GM18520 (cell line): ENCODE data around the gene LRRC14B.

Source experiments
- ATAC-seq: cut with Tn5 transposase; IDR thresholded peaks from one replicate; pipeline ENCODE4 v1.9.1; 2021; ENCODE audit not compliant: unreplicated experiment

The LRRC14B gene

DNA sequence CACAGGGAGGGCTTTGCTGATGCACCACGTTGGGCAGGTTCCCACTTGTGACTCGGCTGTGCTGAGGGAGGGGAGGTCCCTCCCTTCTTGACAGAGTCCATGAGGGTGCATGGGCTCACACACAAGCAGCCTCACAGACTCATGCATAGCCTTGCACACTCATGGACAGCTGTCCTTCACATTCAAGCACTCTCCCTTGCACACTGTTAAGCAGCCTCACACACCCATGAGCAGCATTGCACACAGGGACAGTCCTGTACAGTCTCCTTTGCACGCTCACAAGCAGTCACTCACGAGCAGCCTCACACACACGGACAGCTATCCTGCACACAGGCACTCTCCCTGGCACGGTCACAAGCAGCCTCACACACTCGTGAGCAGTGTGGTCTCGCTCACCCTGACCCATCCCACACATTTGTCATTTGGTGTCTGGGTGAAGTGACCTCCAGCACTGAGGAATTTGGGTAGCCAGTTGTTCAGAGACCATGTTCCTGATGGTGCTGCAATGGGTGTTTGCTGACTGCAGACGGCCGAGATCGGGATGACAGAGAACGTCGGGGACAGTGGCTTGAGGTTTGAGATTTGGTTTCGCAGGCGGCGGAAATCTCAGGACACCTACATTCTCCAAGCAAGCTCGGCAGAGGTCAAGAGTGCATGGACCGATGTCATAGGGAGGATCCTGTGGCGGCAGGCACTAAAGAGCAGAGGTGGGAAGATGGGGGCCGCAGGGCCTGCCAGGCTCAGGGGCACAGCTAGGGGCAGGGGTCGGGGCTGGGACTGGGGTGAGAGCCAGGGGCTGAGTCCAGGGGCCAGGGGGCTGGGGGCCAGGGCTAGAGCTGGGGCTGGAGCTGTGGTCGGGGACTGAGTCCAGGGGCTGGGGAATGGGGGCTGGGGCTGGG lies 17.7 kb upstream of the LRRC14B start:
- ATAC-seq, result no peak

DNA sequence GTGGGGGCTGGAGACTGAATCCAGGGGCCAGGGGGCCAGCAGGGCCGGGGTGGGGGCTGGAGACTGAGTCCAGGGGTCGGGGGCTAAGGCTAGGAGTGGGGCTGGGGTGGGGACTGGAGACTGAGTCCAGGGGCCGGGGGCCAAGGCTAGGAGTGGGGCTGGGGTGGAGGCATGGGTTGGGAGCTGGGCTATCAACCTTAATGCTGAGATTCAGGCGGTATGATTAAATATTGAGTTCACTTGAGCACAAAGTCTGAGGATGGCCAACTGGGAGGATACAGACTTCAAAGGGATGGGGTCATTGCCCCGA lies 17.0 kb upstream of the LRRC14B start:
- ATAC-seq, result no peak

DNA sequence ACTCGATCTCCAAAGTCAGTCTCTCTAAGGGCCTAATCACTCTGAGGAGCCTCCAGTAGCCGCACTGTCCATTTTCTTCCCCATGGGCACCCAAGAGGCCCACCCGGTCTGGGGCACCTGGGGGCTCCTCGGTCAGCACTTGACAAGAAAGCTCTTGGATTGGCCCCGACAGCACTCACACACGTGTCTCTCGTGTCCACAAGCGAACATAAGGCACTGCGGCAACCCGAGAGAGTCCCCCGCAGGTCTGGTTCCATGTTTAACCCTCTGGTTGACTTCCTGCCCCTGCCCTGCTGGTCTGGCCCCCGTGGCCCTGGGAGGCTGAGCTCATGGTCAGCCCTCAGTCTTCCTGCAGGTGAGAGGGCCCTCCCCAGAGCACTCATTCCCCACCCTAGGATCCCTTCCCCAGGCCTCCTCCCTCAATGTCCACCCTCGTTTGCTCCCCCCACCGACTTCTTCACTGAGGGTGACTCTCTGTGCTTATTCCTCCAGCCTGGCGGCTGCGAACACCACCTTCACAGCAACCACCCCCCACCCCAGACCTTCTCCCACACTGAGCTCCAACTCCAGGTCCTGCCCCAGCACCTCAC lies 16.3 kb upstream of the LRRC14B start:
- ATAC-seq, result no peak

DNA sequence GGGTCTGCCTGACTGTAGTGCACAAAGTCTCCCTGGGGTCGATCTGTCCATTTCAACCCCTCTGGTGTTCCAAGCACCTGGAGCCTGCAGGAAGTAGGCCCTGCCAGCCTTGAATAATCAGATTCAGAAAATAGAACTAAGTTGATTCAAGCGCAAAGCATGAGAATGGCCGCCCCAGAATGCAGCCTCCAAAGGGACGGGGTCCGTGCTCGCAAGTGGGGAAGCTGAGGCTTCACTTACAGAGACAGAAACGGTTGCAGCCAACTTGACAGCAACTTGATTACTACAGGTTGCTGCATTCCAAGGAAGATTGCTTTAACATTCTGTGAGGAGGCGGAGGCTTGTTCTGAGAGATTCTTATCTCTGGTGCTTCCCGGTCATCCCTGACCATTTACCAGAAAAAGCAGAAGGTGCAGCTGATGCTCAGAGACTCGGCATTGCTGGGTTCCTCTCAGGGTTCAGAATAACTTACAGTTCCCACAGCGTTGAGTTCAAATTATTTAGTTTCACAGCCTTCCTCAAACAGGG lies 14.9 kb upstream of the LRRC14B start:
- no peak for ATAC-seq

DNA sequence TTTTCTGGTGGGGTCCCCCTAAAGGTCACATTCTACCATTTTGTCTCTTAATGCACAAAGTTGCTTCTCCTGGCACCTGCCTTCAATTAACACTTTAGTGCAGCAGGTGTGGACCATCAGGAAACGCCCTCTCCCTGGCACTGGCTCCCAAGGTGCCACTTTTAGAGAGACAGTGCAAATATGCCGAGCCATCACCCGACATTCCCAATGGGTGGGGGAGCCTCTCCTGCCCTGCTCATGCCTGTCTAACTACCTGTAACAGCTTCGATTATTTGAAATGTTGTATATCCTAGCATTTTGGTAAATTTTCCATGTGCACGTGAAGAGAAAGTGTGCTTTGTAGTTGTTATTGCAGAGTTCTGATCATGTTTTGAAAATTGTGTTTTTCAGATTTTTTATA lies 13.2 kb upstream of the LRRC14B start:
- ATAC-seq, result no peak

DNA sequence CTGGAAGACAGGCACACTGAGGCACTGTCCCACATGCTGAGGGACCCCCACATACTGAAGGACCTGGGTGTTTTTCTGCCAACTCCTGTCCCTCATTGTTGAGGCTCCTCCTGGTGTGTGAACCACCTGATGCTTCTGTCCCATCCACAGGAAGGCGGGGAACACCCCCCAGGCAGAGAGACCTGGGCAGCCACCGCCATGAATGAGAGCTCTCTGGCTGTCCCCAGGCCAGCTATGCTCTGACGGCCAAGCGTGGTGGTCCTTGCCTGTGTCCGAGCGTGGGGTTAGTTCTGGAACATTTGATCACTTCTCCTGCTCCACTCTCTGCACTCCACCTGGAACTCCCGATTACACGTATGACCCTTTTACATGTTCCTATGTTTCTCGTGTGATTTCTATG lies 11.9 kb upstream of the LRRC14B start:
- no peak for ATAC-seq

DNA sequence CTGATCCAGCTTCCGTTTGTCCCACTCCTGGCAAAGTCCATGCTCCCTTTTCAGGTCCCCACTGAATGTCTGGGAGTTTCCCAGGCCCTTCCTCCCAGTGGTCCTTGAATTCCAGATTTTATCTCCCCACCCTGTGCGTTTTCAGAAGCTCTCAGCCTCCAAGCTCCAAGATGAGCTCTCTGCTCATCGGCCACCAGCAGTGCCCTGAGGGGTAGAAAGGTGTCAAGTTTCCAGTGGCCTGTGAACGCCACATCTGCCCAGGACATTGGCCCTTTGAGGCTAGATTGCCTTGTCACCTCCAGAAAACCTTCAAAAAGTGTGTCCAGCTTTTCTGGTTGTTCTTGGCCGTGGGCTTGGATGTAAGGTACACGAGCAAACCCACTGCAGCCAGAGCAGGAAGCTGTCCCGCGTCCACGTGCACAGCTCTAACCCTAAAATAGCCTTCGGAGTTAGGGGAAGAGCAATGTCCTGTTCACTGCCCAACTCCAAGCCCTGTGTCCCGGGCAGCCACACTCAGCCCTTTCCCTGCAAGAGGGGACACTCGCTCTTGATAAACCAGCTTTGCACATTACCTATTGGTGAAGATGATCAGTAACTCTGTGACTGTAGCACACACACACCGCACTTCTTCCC lies 10.9 kb upstream of the LRRC14B start:
- no peak for ATAC-seq

DNA sequence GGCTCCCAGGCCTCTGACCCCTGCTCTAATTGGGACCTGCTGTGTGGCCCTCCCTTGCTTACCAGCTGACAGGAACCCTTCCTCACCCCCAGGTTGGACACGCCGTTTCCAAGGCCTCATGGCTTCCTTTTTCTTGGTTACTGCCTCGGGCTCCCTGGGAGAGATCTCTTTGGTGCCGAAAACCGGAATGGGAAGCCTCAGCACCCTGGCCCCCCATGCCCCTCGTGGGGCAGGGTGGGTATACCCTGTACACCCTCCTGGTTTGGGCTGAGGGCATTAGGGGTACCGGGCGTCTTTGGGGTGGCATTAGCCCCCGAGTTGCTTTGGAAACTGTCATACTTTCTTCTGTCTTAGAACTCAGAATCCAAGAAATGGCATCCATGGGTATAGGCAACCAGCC lies 10.1 kb upstream of the LRRC14B start:
- ATAC-seq, result no peak

DNA sequence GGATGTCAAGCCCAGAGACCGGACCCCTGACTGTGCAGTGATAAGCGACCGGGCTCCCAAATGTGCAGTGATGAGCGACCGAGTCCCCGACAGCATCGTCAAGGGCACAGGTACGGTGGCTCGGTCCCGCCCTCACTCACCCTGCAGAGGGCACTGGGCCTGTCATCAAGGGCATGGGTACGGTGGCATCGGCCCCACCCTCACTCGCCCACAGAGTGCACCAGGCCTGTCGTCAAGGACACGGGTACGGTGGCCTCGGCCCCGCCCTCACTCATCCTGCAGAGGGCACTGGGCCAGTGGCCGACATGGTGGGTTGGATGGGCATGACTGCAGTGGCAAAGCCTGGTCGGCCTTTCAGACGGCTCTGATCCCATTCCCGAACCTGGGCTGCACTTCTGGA lies 9.7 kb upstream of the LRRC14B start:
- no peak for ATAC-seq

DNA sequence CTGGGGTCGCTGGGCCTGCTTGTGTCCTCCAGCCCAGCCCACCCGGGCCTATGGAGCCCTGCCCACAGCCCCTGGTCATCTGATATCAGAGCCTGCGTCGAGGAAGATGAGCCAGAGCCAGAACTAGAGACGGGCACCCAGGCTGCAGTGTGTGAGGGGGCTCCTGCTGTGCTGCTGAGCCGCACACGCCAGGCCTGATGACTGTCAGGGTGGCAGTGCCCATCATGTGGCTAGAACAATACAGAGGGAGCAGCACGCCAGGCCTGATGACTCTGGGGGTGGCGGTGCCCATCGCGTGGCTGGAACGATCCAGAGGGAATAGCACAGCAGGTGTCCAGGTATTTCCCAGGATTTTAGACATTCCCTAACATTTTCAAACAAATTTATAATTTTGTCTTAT lies 9.2 kb upstream of the LRRC14B start:
- no peak for ATAC-seq

DNA sequence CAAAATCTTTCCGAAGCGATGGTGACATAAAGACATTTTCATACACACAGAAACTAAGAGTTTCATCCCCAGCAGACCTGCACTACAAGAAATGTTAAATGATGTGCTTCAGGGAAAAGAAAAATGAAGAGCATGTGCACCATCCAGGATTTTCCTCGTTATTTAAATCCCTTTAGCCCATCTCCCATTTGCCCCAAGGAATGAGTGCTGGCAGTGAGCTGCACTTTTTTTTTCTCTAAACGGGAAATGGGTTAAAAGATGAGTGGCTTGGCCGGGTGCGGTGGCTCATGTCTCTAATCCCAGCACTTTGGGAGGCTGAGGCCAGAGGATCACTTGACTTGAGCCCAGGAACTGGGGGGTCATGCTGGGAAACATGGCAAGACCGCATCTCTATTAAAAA lies 6.8 kb upstream of the LRRC14B start:
- no peak for ATAC-seq

DNA sequence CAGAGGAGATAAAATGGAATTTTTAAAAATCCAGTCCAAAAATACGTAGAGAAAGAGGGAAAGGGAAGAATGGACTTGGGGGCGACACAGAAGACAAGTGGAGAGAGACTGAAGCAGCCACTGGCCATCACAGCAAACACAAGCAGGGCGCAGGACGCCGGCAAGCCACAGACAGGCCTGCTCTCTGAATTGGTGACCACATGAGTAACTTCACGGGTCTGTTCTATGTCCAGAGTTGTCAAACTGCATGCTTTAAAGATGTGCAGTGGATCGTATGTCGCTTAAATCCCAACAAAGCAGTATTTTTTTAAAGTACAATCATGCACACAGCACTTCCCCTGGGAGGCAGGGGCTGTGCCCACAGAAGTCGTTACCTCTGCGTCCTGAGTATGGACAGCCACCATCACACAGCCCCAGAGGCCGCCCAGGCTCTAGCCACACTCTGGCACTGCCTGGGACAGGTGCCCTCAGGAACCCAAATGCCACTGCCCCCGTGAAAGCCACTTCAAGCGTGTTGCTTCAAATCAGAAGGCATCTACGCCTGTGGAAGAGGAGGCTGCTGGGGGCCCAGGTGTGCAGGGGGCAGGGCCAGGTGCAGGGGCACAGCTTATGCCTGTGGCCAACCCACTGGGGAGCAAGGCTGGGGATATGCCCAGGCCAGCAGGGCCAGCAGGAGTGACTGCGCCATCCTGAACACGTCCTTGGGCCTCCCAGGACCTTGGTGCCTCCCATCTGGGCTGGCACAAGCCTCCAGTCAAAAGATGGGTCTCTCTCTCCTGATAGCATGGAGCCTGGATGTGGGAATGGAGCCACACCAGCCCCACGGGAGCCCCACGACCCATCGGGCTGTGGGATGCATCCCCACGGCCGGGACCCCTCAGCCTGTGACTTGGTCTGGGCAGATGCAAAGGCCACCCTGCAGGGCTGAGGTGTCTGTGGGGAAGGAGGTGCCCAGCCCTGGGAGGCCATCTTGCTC lies 5.9 kb upstream of the LRRC14B start:
- no peak for ATAC-seq

DNA sequence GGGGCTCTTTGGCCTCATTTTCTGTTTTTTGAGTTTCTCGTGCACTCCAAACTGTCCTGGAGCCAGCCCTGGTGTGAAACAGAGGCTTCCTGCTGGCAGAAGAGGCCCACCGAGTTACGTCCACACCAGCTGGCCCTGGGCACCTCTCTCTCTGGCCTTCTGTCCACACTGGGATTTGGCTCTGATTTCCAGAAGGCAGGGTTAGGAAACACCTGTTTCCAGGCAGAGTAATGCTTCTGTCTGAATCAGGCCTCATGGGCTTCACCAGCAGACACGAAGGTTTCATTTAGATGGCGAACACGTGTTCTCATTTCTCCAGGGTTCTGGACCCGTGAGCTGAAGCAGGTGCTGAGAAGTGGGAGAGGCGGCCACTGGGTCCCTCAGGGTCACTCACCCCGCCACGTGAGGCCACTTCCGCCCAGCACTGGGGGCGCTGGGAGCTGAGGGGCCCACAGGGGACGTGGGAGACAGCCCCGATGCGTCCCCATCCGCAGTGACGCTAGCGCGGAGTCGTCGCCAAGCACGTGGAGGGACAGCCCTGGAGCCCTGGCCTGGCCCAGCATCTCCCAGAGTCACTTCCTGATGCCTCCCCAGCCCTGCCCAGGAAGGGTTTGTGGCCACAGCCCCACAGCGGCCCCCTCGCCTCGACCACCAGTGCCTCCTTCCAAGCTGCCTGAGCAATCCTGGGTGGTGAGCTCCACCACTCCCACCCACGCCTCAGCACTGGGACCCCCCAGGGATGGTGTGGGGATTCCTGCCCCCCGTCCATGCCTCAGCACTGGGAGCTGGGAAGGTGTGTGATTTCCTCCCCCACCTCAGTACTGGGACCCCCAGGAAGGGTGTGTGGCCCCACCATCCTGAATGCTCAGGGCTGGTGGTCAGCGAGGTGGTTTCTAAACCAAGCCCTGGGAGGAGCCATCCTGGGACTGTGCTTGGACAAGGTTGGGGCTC lies 4.9 kb upstream of the LRRC14B start:
- ATAC-seq, result no peak

DNA sequence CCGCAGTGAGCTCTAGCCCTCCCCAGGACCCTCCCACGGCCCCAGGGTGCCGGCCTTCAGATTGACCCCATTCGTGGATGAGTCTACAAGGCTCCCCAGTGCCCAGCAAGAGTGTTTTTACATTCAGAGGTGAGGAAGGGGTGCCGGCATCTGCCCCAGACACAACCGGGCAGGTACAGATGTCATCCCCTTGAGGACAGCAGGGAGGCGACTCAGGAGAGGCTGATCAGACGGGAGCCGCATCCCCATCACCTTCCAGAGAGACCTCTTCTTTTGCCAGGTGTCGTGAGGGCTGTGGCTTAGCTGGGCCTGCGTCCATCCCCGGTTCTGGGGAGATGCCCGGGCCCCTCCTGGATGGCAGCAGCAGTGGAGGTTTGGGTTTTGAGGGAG lies 4.3 kb upstream of the LRRC14B start:
- no peak for ATAC-seq

DNA sequence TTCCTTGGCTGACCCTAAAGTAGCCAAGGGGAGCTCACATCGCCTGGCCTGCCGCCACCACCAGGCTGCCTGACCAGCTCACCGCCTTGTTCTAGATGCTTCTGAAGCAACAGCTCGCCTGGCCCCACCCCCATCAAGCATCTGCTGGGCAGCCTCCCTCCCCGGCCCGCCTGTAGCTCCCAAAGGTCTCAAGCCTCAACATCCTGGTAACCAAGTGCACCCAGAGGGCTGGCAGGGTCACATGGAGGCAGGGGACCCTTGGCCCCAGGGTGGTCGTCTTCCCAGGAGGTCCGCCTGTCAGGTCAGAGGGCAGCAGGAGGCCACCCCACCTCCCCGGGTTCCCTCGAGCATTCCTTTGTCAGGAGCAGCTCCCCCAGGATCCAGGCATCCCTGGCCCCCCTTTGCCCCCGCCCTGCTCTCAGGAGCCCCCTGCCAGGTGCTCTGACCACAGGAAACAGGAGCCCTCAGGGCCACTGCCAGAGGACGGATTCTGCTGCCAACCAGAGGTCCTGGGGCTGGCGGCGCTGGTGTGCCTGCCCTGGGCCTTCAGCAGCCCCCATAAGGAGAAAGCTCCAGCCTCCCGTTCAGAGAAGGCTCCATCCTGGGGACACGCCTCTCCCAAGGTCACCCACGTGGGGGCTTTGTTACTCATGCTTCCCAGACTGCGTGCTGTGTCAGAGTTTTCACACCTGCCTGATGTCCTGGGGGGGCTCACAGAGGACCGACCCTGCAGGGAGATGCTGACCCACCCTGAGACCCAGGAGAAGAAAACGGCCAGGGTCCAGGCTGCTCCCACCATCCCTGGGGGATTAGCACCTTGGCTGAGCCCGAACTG lies 3.5 kb upstream of the LRRC14B start:
- no peak for ATAC-seq

DNA sequence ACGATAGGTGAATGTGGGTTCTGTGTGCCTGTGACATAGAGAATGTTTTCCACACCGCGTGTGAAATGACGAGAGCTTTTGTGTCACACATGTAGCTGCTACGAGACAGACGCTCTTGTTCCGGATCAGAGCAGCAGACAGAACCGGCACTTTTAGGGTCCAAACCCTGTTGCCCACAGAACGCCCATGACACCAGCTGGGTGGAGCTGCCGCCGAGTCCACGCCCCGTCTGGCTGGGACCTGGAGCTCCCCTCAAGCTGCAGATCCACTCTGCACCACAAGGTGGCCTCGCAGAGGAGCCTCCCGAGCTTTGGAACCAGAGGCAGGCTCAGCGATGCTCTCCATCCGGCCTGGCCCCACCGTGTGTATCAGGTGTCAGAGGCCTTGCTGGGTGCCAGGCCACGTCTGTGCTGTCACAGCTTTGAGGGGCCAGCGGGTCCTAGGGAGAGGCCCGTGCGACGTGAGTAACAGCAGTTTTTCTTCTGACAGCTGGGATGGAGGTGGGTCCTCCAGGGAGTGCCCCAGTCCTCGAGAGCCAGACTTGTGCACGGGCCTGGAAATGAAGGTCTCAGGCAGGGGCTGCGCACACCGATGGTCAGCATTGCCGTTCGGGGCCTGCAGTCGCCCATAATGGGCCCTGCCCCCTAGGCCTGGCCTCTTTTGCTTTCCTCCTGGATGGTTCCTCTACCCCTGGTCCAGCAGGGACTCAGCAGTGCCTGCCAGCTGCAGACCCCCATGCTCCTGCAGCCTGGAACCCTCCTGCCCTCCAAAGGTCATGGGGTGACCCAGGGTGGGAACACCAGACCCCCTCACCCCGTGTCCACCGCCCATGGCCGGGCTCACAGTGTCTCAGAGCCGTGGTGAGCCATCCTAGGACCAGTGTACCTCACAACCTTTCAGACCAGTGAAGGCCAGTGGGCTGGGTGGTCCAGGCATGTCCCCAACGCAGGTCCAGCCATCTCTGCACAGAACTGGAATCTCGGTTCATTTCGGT lies 2.5 kb upstream of the LRRC14B start:
- ATAC-seq, result peak; percentile 71

DNA sequence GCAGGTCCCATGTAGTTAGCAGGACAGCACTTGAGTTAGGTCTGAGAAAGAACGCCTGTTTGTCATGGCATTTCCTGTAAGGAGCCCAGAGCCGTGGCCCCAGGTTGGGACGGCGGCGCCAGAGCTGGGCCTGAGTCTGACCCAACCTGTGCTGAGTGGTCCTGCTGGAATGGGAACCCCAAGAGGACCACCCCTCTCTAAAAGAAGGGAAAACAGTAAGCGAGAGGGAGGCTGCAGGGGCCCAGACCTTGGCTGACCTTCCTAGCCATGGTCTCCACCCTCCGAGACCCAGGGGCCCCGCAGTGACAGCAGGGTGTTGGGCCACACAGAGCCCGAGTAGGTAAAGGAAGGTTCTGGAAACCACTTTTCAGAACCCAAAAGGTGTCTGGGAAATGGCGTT lies 1.8 kb upstream of the LRRC14B start:
- ATAC-seq, result no peak

DNA sequence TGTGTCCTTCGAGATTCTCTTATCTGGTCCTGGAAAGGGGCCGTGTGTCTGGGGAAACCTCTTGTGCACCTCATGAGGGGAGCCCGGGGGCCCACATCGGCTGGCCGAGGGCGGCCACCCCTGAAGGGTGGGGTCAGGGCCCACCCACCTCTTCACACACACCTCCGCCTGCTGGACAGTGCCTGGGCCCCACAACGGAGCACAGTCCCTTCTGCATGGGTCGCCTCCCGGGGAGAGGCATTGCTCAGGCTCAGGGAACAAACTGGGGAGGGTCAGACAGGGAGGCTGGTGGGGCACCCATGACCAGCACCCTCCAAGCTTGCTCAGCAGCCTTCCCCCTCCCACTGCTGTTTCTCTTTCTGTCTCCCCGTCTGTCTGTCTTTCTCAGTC lies 1.3 kb upstream of the LRRC14B start:
- no peak for ATAC-seq
